ENCODE measurements around the gene ASB11.

The ASB11 gene

DNA sequence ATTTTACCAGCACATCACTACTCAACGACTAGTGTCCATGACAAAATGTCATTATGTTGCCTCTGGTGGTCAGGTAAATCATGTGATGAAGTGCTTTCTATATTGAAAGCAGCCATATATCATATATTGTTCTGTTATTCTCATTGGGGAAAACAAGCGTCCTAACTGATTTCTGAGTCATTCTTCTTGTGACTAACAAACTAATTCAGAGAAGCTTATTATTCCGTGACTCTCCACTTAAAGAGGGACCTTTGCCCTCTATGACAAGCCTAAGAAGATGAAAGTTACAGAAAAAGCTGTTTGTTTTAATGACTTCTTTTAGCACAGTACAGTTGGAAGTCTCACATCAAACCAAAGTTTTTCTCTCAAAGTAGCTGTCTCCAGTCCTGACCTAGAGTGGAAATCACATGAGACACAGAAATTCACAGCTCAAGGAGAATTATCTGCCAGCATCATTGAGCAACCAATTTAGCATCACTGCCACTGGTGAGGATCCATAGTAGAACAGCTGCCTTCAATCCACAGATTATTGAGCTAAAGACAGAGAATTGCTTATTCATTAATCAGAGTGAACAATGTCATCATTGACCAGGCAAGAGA is 81.9 kb downstream of the ASB11 start:
- DNase-seq (ENCODE audit: low read depth in 4 of 4, low spot score in 1 of 4): no peak
